Activated naive CD8-positive, alpha-beta T cell treated with anti-CD3 and anti-CD28 coated beads, Interleukin-2, amount 50 U/mL, for 24 hours (primary cell): ENCODE data around the gene FCGR3A.
"Not testable (repeated sequence)": the region's sequence is repeated elsewhere in the genome, so short reads cannot be mapped to it uniquely, and the experiment has no call there.

Source experiments
- ATAC-seq: fragments of 150-1000 bp; cut with Tn5 transposase; one replicate; pipeline ENCODE4 v1.10.0; 2021
- DNase-seq: peaks from one replicate; pipeline ENCODE4 v3.0.0; 2021
- H3K27ac Mint-ChIP-seq: one replicate; pipeline ENCODE4 v1.8.0; 2021; ENCODE audit warnings: mild to moderate bottlenecking, mixed read lengths
- H3K27me3 Mint-ChIP-seq: one replicate; pipeline ENCODE4 v1.8.0; 2021; ENCODE audit warnings: mixed read lengths
- H3K36me3 Mint-ChIP-seq: one replicate; pipeline ENCODE4 v1.8.0; 2021; ENCODE audit warnings: low read depth, mixed read lengths
- H3K4me1 Mint-ChIP-seq: one replicate; pipeline ENCODE4 v1.8.0; 2021; ENCODE audit warnings: mixed read lengths
- H3K4me3 Mint-ChIP-seq: one replicate; pipeline ENCODE4 v1.8.0; 2021; ENCODE audit warnings: mild to moderate bottlenecking, moderate library complexity, mixed read lengths
- H3K9me3 Mint-ChIP-seq: one replicate; pipeline ENCODE4 v1.8.0; 2021; ENCODE audit warnings: mixed read lengths

The FCGR3A gene

DNA sequence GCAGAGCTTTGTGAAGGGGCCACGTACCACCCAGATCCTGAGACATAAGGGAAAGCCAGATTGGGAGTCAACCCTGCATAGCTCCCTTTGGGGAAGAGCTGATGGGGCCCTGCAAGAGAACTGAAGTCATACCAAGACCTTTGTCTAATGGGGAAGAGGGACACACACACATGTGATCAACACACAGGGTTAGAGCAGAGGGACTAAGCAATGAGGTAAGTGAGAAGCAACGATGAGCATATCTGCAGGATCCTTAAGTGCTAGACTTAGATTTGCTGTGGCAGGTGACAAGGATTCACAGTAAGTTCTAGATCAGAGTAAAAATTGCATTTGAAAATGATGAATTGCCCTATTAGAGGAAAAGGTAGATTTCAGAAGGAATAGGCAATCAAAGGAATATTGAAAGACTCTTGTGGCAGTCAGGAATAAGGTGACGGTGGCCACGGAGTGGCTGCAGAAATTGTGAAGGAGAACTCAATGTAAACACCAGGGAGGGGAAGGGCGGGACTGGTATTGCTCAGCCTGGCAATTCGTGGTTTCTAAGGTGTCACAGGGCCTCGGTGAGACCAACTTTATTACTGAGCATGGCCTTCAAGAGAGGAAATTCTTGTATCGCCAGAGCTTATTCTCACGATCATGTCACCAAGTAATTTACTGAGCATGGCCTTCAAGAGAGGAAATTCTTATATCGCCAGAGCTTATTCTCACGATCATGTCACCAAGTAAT, 4.5 kb downstream of the FCGR3A start:
- not testable (repeated sequence) for H3K9me3 Mint-ChIP-seq, DNase-seq, H3K36me3 Mint-ChIP-seq, H3K27me3 Mint-ChIP-seq, H3K27ac Mint-ChIP-seq
- peak; percentile 30 for ATAC-seq
- Mint-ChIP-seq H3K4me3 (peak overlapping the region; percentile 27), H3K4me1 (peaks cover 48% of the 10 kb centered on the region)

DNA sequence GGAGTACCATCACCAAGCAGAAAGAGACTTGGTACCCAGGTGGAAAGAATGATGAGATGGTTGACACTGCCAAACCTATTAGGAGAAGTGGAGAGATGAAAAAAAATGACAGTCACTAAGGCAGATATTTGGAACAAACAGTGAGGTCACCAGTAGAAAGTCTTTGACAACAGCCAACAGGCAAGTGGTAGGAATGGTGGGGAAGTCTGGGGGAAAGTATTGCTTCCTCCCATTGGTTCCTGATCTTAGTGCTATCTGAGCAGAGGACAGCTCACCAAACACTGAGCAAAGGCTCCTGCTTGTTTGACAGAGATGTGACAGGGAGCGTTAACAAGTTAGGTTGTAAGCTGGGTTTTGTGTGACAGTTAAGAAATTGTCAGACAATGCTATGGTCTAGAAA, 6.5 kb downstream of the FCGR3A start:
- peak overlapping the region; percentile 42 for H3K27ac Mint-ChIP-seq
- not testable (repeated sequence) for ATAC-seq, H3K4me3 Mint-ChIP-seq, H3K27me3 Mint-ChIP-seq, DNase-seq, H3K36me3 Mint-ChIP-seq, H3K9me3 Mint-ChIP-seq
- H3K4me1 Mint-ChIP-seq: peaks cover 54% of the 10 kb centered on the region

- peaks cover 56% of the 10 kb centered on the region for H3K4me1 Mint-ChIP-seq
- peak overlapping the region; percentile 23 for H3K4me3 Mint-ChIP-seq
- DNase-seq: peak; percentile 42
- not testable (repeated sequence) for H3K36me3 Mint-ChIP-seq, H3K27me3 Mint-ChIP-seq, H3K9me3 Mint-ChIP-seq
- H3K27ac Mint-ChIP-seq: peak overlapping the region; percentile 76
- ATAC-seq: peak; percentile 66
These were observed 7.5 kb downstream of the FCGR3A start for GRCh38 chr1:161542091-161542559.

DNA sequence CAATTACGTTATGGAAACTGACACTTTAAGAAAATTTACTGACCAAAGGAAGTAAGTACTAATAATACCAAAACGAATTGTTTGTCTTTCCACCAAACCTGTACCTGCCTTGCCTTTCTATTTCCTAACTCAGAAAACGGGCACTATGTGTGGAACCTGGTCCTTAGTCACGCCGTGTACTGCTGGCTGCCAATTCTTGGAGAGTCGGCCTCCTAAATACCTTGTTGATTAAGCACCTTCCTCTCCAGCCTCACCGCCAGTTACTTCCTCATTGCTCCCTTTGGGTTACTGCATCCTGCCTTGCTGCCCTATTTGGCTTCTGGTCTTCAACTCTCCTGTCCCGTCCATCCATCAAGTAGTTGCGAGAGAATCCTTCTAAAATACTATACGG, 9.1 kb downstream of the FCGR3A start:
- Mint-ChIP-seq H3K4me3 (peak overlapping the region; percentile 92), H3K4me1 (peaks cover 56% of the 10 kb centered on the region), H3K27ac (peak overlapping the region; percentile 94)
- H3K9me3 Mint-ChIP-seq, H3K27me3 Mint-ChIP-seq, DNase-seq, H3K36me3 Mint-ChIP-seq: not testable (repeated sequence)
- ATAC-seq: peak; percentile 25

DNA sequence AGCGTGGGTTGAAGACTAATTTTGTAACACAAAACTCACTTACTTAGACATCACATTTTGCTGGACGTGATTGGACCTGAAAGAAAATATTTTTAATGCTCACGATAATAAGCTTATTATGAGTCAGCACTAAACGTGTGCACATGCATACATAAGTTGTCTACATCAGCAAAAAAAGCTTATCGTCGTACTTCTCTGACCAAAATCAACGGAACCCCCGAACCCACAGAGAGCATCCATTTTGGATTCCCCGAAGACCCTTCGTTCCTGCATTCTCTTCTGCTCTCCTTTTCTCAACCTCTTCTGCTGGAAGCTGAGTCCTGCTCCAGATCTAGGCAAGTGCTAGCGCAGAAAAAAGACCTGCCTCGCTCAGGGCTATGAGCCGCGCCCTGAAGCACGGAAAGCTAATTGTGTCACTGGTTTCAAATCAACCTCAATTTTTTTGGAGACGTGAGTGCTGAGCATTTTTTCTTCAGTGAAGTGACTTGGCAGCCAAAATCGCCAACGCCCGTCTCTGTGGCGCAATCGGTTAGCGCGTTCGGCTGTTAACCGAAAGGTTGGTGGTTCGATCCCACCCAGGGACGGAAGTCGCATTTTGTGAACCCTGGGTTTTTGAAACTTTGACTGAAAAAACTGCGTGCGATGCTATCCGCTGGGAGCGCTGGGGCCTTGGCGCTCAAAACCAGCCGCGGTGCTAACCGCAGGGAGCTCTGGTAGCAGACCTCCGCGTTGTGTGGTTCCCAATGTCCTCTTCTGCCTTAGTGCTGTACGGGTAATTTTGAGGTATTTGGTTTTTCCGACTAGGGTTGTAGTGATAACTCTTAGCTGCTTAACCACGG, 9.7 kb downstream of the FCGR3A start:
- not testable (repeated sequence) for H3K9me3 Mint-ChIP-seq, H3K27me3 Mint-ChIP-seq, H3K36me3 Mint-ChIP-seq
- peak overlapping the region; percentile 94 for H3K27ac Mint-ChIP-seq
- peak; percentile 83 for ATAC-seq
- peaks cover 50% of the 10 kb centered on the region for H3K4me1 Mint-ChIP-seq
- peak; percentile 97 for DNase-seq
- H3K4me3 Mint-ChIP-seq: peak overlapping the region; percentile 92

GRCh38 chr1:161538925-161539479, 10.6 kb downstream of the FCGR3A start:
- not testable (repeated sequence) for H3K27ac Mint-ChIP-seq, DNase-seq, H3K36me3 Mint-ChIP-seq, ATAC-seq, H3K27me3 Mint-ChIP-seq, H3K9me3 Mint-ChIP-seq
- H3K4me3 Mint-ChIP-seq: peak overlapping the region; percentile 21
- H3K4me1 Mint-ChIP-seq: peaks cover 48% of the 10 kb centered on the region

DNA sequence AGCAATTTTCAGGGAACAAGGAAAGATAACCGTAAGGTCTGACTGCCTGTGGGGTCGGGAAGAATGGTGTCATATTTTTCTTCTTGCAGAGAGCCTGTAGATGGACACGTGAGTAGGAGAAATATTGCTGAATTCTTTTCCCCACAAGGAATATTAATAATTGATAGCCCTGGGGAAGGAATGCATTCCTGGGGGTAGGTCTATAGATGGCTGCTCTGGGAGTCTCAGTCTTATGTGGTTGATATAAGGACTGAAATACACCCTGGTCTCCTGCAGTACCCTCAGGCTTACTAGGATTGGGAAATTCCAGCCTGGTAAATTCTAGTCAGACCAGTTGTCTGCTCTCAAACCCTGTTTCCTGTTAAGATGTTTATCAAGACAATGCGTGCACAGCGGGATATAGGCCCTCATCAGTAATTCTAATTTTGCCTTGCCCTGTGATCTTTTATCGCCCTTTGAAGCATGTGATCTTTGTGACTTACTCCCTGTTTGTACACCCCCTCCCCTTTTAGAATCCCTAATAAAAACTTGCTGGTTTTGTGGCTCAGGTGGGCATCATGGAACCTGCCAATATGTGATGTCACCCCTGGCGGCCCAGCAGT, 12.4 kb downstream of the FCGR3A start:
- H3K27me3 Mint-ChIP-seq, H3K9me3 Mint-ChIP-seq, DNase-seq, ATAC-seq, H3K36me3 Mint-ChIP-seq, H3K4me3 Mint-ChIP-seq, H3K27ac Mint-ChIP-seq: not testable (repeated sequence)
- H3K4me1 Mint-ChIP-seq: peaks cover 33% of the 10 kb centered on the region

DNA sequence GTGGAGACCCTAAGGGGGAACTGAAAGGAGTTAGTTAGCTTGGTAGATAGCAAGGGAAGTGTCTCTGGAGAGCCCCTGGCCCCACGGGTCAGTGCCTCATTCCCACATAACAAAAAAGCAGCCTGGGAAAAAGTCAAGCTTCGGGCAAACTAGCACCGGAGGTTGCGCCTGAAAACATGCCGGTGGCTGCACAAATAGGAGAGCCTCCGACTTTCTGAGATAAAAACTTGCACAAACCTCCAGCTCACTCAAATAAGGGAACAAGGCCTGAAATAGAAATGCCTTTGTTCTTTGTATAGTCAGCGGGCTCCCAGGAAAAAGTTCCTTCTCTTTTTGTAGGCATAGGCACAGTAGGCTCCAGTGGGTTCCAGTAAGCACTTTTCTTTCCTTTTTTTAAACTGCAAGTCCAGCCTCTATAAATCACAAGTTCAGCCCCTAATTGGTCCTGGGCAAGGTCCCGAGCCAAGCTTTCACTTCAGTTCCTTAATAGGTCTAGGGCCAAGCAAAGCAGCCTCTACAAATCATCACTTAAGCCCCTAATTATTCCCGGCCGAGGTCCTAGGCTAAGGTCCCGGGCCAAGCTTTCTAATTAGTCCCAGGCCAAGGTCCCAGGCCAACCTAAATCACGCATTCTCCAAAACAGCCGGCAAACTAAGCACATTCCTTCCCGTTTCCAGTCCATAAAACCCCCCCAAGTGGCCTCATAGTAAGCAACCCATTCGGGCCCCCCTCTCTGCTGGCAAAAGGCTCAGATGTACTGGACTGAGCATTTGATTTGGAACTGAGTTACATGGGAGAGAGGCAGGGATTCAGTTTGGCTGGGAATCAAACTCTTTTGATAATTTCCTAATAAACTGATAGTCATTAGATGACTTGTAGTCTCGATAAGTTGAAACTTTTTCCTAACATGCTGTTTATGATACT, 16.7 kb downstream of the FCGR3A start:
- not testable (repeated sequence) for H3K9me3 Mint-ChIP-seq, H3K4me3 Mint-ChIP-seq
- H3K27ac Mint-ChIP-seq: peak overlapping the region; percentile 46

GRCh38 chr1:161531986-161532643, 17.5 kb downstream of the FCGR3A start:
- peak overlapping the region; percentile 46 for H3K27ac Mint-ChIP-seq
- H3K4me1 Mint-ChIP-seq: peaks cover 23% of the 10 kb centered on the region
- peaks cover 16% of the 10 kb centered on the region for H3K27me3 Mint-ChIP-seq
- H3K36me3 Mint-ChIP-seq: peaks cover 8% of the 10 kb centered on the region
- no peak for DNase-seq
- no peak for ATAC-seq
- no peaks in the 10 kb centered on the region for H3K9me3 Mint-ChIP-seq
- H3K4me3 Mint-ChIP-seq: no peak overlapping the region

More for the DNA sequence above, 16.7 kb downstream of the FCGR3A start:
- DNase-seq, ATAC-seq, H3K36me3 Mint-ChIP-seq: not testable (repeated sequence)
- Mint-ChIP-seq H3K27me3 (peaks cover 16% of the 10 kb centered on the region), H3K4me1 (peaks cover 26% of the 10 kb centered on the region)

DNA sequence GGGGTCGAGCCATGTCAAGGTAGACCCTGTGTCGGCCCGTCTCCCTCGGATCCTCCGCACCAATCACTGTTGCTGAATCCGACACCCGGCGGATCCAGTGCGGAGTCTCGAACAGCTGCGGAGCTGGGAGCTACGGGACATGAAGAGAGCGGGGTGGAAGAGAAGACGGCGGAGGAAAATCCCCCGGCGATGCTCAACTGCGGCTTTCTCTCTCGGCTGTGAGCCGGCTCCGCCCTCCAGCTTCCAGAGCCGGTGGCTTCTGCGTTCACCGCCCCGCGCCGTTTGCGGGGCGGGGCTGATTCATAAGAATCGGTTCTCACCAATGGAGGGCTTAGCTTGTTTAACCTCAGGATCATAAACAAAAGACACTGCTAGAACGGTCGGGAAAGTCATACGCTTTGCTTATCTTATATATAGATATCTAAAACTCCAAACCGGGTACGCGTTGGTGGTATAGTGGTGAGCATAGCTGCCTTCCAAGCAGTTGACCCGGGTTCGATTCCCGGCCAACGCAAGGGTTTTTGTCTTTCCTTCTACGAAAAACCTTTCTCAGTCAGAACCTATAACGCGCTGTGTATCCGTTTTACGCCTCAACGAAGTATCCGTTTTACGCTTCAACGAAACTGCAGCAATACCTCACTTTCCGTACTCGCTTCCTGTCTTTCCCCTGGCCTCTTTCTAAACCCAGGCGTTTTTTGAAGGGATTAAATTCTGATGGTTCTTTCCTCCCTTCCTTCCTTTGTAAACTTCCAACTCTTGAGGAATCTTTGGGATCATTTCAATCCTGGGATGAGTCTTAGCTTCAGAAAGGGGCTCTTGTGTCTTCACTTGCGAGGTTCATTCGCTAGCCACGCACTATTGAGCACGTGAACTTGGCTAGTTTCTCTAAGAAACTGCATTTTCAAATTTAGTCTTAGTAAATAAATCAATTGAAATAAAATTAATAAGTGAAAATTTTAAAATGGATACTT, 18.7 kb downstream of the FCGR3A start:
- Mint-ChIP-seq H3K4me3 (peak overlapping the region; percentile 86), H3K27me3 (peaks cover 25% of the 10 kb centered on the region), H3K27ac (peak overlapping the region; percentile 98), H3K4me1 (peaks cover 23% of the 10 kb centered on the region)
- ATAC-seq (peak; percentile 93), DNase-seq (peak; percentile 87)
- not testable (repeated sequence) for H3K36me3 Mint-ChIP-seq, H3K9me3 Mint-ChIP-seq

DNA sequence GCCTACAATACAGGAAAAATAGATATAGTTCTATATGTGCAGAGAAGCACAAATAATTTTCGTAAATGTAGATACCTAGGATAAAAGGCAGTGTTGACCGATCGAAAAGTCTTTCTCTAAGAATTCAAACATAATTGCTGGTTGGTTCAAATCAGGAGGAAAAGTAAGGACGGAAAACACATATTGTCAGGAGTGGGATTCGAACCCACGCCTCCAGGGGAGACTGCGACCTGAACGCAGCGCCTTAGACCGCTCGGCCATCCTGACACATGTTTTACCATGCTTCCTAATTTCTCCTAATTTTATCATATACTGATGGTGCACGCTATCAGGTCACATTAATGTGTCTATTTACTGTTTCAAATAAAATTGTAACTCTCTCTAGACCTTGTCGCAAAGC, 19.5 kb downstream of the FCGR3A start:
- H3K27me3 Mint-ChIP-seq: peaks cover 26% of the 10 kb centered on the region
- not testable (repeated sequence) for H3K36me3 Mint-ChIP-seq, H3K9me3 Mint-ChIP-seq
- peaks cover 23% of the 10 kb centered on the region for H3K4me1 Mint-ChIP-seq
- DNase-seq (peak; percentile 68), ATAC-seq (peak; percentile 55)
- H3K4me3 Mint-ChIP-seq: peak overlapping the region; percentile 86
- H3K27ac Mint-ChIP-seq: peak overlapping the region; percentile 98

- H3K27ac Mint-ChIP-seq: peak overlapping the region; percentile 98
- not testable (repeated sequence) for H3K9me3 Mint-ChIP-seq, DNase-seq, H3K36me3 Mint-ChIP-seq, ATAC-seq
- peaks cover 26% of the 10 kb centered on the region for H3K4me1 Mint-ChIP-seq
- H3K4me3 Mint-ChIP-seq: peak overlapping the region; percentile 86
- peaks cover 28% of the 10 kb centered on the region for H3K27me3 Mint-ChIP-seq
These were observed 20.0 kb downstream of the FCGR3A start for GRCh38 chr1:161529463-161530104.
